ACC112 (cell line): Measurements from ENCODE around the gene LPCAT1.

Experiments
- H2AFZ ChIP-seq: fragments of 200-600 bp; sonication (generic); one replicate; pipeline ENCODE4 v1.6.0; 2017; ENCODE audit warnings: antibody characterized with exemption, low read length; ENCODE audit not compliant: unreplicated experiment
- H3K27ac ChIP-seq: fragments of 200-600 bp; sonication (generic); 2 replicates; pipeline ENCODE4 v1.5.1; 2014; ENCODE audit warnings: low read depth, mild to moderate bottlenecking, antibody characterized with exemption, low read length, moderate library complexity
- H3K27me3 ChIP-seq: fragments of 200-600 bp; sonication (generic); 2 replicates; pipeline ENCODE4 v1.6.1; 2014; ENCODE audit warnings: mild to moderate bottlenecking, antibody characterized with exemption, low read length, moderate library complexity, mixed read lengths; ENCODE audit not compliant: insufficient read depth
- H3K36me3 ChIP-seq: fragments of 200-600 bp; sonication (generic); 2 replicates; pipeline ENCODE4 v1.6.1; 2016; ENCODE audit warnings: mild to moderate bottlenecking, antibody characterized with exemption, low read length, moderate library complexity, mixed read lengths; ENCODE audit not compliant: insufficient read depth
- H3K4me1 ChIP-seq: fragments of 200-600 bp; sonication (generic); one replicate; pipeline ENCODE4 v1.6.1; 2016; ENCODE audit warnings: low read length, mixed read lengths; ENCODE audit not compliant: insufficient read depth, unreplicated experiment, control insufficient read depth
- H3K4me3 ChIP-seq: fragments of 200-600 bp; sonication (generic); 2 replicates; pipeline ENCODE4 v1.5.1; 2014; ENCODE audit warnings: mild to moderate bottlenecking, low read depth, low read length
- H3K79me2 ChIP-seq: fragments of 200-600 bp; sonication (generic); one replicate; pipeline ENCODE4 v1.6.0; 2016; ENCODE audit warnings: low read length; ENCODE audit not compliant: control insufficient read depth, unreplicated experiment, insufficient read depth

LPCAT1 gene

GRCh38 chr5:1437876-1438559 is 85.7 kb downstream of the LPCAT1 start:
- H3K27me3 ChIP-seq = peaks cover 44% of the 10 kb centered on the region

GRCh38 chr5:1437226-1437829 is 86.4 kb downstream of the LPCAT1 start:
- H3K27ac ChIP-seq = no peak overlapping the region
- no peaks in the 10 kb centered on the region for H3K79me2 ChIP-seq
- H3K4me3 ChIP-seq = no peak overlapping the region
- H3K4me1 ChIP-seq = peaks cover 7% of the 10 kb centered on the region
- H3K27me3 ChIP-seq = peaks cover 37% of the 10 kb centered on the region
- no peaks in the 10 kb centered on the region for H3K36me3 ChIP-seq
- peak overlapping the region; percentile 38 for H2AFZ ChIP-seq

More at GRCh38 chr5:1437876-1438559, 85.7 kb downstream of the LPCAT1 start:
- peaks cover 7% of the 10 kb centered on the region for H3K4me1 ChIP-seq
- H3K79me2 ChIP-seq = no peaks in the 10 kb centered on the region
- no peak overlapping the region for H3K27ac ChIP-seq
- no peaks in the 10 kb centered on the region for H3K36me3 ChIP-seq
- H2AFZ ChIP-seq = no peak overlapping the region
- no peak overlapping the region for H3K4me3 ChIP-seq

DNA sequence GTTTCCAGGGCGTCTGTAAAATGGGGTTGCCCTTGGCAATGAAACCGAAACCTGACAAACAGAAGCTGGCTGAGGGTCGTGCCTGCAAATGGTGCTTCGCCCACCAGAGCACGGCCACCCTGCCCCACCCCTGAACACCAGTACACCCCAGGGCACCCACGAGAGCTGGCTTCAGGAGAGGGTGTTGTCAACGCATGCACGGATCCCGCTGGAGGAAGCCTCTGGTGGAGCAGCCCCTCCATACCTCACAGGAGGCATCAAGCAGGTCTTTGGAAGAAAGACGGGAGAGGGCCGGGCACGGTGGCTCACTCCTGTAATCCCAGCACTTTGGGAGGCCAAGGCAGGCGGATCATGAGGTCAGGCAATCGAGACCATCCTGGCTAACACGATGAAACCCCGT is 87.1 kb downstream of the LPCAT1 start:
- H3K79me2 ChIP-seq = no peaks in the 10 kb centered on the region
- no peak overlapping the region for H2AFZ ChIP-seq
- H3K27me3 ChIP-seq = peaks cover 31% of the 10 kb centered on the region
- no peak overlapping the region for H3K27ac ChIP-seq
- H3K4me1 ChIP-seq = peaks cover 7% of the 10 kb centered on the region
- no peak overlapping the region for H3K4me3 ChIP-seq
- no peaks in the 10 kb centered on the region for H3K36me3 ChIP-seq

DNA sequence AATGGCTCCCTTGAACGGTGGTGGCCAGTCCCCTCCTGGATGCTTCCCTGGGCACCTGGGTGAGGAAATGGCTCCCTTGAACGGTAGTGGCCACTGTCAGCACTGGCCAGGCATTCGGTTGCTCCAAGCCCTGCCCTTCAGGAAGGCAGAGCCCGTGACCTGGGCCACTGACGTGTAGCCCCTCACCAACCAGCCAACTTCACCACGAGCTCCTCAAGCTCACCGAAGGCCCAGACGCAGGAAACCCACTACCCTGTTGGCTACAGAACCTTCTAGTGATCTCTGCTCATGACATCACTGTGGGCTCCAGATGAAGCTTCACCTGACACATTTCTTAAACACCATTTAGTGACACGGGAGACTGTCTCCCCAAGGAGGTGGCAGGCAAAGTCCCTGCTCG is 87.7 kb downstream of the LPCAT1 start:
- no peak overlapping the region for H2AFZ ChIP-seq
- no peak overlapping the region for H3K4me3 ChIP-seq
- no peaks in the 10 kb centered on the region for H3K79me2 ChIP-seq
- peaks cover 26% of the 10 kb centered on the region for H3K27me3 ChIP-seq
- H3K36me3 ChIP-seq = no peaks in the 10 kb centered on the region
- H3K27ac ChIP-seq = no peak overlapping the region
- H3K4me1 ChIP-seq = peaks cover 7% of the 10 kb centered on the region

GRCh38 chr5:1435369-1435768 is 88.4 kb downstream of the LPCAT1 start:
- no peak overlapping the region for H2AFZ ChIP-seq
- H3K79me2 ChIP-seq = no peaks in the 10 kb centered on the region
- peaks cover 7% of the 10 kb centered on the region for H3K4me1 ChIP-seq
- H3K27ac ChIP-seq = no peak overlapping the region
- H3K4me3 ChIP-seq = no peak overlapping the region
- peaks cover 20% of the 10 kb centered on the region for H3K27me3 ChIP-seq
- no peaks in the 10 kb centered on the region for H3K36me3 ChIP-seq

GRCh38 chr5:1432296-1432695 is 91.5 kb downstream of the LPCAT1 start:
- peaks cover 4% of the 10 kb centered on the region; the same call in 1 of the 2 replicates for H3K27me3 ChIP-seq
- H3K27ac ChIP-seq = no peak overlapping the region
- H2AFZ ChIP-seq = no peak overlapping the region
- no peak overlapping the region for H3K4me3 ChIP-seq
- H3K36me3 ChIP-seq = no peaks in the 10 kb centered on the region
- peaks cover 1% of the 10 kb centered on the region for H3K4me1 ChIP-seq
- no peaks in the 10 kb centered on the region for H3K79me2 ChIP-seq

DNA sequence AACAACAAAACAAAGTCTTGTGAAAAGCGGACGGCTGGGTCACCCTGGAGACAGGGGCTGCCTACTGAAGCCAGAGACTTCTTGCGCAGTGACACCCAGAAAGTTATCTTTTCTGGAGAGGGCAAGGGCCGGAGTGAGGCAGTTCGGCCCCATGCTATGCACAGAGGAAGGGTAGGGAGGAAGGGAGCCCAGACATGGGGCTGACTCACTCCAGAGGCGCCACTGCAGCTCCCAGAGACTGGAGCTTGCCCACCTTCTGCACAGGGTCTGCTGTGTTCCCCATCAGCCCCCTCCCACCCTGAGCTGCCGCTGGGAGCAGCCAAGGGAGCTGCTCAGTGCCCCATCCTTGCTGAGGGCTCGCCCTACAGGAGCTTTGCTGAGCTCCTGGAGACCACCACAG is 91.9 kb downstream of the LPCAT1 start:
- no peak overlapping the region for H3K27ac ChIP-seq
- H3K36me3 ChIP-seq = no peaks in the 10 kb centered on the region
- H3K27me3 ChIP-seq = peaks cover 4% of the 10 kb centered on the region; the same call in 1 of the 2 replicates
- H3K4me3 ChIP-seq = no peak overlapping the region
- no peaks in the 10 kb centered on the region for H3K79me2 ChIP-seq
- H3K4me1 ChIP-seq = no peaks in the 10 kb centered on the region
- no peak overlapping the region for H2AFZ ChIP-seq

GRCh38 chr5:1431021-1431811 is 92.5 kb downstream of the LPCAT1 start:
- Histone ChIP-seq H3K27me3 (peaks cover 4% of the 10 kb centered on the region; the same call in 1 of the 2 replicates), H3K4me3 (no peak overlapping the region), H3K79me2 (no peaks in the 10 kb centered on the region), H3K4me1 (no peaks in the 10 kb centered on the region), H3K27ac (no peak overlapping the region), H3K36me3 (no peaks in the 10 kb centered on the region), H2AFZ (no peak overlapping the region)

GRCh38 chr5:1430121-1430795 is 93.5 kb downstream of the LPCAT1 start:
- H2AFZ ChIP-seq = no peak overlapping the region
- no peak overlapping the region for H3K4me3 ChIP-seq
- H3K4me1 ChIP-seq = no peaks in the 10 kb centered on the region
- H3K79me2 ChIP-seq = no peaks in the 10 kb centered on the region
- H3K36me3 ChIP-seq = no peaks in the 10 kb centered on the region
- no peak overlapping the region for H3K27ac ChIP-seq
- H3K27me3 ChIP-seq = peaks cover 10% of the 10 kb centered on the region; the same call in 1 of the 2 replicates

- H3K27me3 ChIP-seq = peaks cover 13% of the 10 kb centered on the region; the same call in 1 of the 2 replicates
Measured at GRCh38 chr5:1429496-1429895, 94.3 kb downstream of the LPCAT1 start.

More at GRCh38 chr5:1429496-1429895, 94.3 kb downstream of the LPCAT1 start:
- H3K27ac ChIP-seq = no peak overlapping the region
- H2AFZ ChIP-seq = no peak overlapping the region
- no peaks in the 10 kb centered on the region for H3K4me1 ChIP-seq
- no peak overlapping the region for H3K4me3 ChIP-seq
- H3K79me2 ChIP-seq = no peaks in the 10 kb centered on the region
- no peaks in the 10 kb centered on the region for H3K36me3 ChIP-seq
